Measurements from ENCODE around the gene GUSB.

GUSB gene

DNA sequence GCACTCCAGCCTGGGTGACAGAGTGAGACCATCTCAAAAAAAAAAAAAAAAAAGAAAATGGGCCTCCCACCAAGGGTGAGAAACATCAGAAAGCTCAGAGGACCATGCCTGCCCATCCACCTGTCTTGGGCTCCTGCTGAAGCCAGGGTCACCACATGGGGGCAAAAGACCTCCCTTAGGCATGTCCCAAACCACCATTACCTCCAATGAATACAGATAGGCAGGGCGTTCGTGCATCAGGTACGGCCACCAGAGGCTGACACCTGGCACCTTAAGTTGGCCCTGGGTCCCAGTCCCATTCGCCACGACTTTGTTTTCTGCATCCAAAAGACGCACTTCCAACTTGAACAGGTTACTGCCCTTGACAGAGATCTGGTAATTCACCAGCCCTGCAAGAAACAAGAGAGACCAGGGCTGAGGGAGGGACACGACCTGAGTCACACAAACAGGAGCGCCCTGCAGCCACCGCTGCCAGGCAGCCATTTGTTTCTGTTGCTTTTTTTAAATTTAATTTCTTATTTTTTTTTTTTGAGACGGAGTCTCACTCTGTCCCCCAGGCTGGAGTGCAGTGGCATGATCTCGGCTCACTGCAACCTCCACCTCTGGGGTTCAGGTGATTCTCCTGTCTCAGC, 6.1 kb downstream of the GUSB start:
- Histone ChIP-seq H3K36me3 (ENCODE audit: control insufficient read depth, low read length) (peaks cover 84% of the 10 kb centered on the region), H3F3A (ENCODE audit: control insufficient read depth, insufficient read depth) (no peaks in the 10 kb centered on the region)

DNA sequence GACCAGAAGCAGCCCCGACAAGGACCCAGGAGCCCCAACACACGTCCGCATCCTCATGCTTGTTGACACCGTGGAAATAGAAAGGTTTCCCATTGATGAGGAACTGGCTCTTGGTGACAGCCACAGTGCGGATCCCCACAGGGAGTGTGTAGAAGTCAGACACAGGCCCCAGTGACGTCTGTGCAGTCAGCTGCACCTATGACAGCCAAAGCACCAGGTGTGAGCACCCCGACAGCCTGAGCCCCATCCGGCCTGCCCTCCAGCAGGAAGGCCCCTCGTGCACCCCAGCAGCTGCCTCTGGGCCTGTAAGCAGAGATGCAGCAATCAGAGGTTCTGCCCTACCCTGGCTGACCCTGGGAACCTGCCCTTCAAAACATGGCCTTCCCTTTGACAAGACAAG, 7.1 kb downstream of the GUSB start:
- H4K20me1 ChIP-seq (ENCODE audit: control insufficient read depth, insufficient read depth, low read depth, low read length), result peaks cover 8% of the 10 kb centered on the region
- peaks cover 86% of the 10 kb centered on the region for H3K36me3 ChIP-seq (ENCODE audit: control insufficient read depth, low read length)
- H3F3A ChIP-seq (ENCODE audit: control insufficient read depth, insufficient read depth), result no peaks in the 10 kb centered on the region
- no peak overlapping the region for H3K27ac ChIP-seq (ENCODE audit: low read depth, low read length)
- H3K4me3 ChIP-seq (ENCODE audit: low read length), result no peak overlapping the region
- no peaks in the 10 kb centered on the region for H3K9me3 ChIP-seq (ENCODE audit: control insufficient read depth, insufficient read depth, low read length)
- peaks cover 21% of the 10 kb centered on the region for H3K79me2 ChIP-seq (ENCODE audit: control insufficient read depth, low read length)
- H3K4me1 ChIP-seq (ENCODE audit: control insufficient read depth, low read length), result no peaks in the 10 kb centered on the region
- TF ChIP-seq, protein P1, sequence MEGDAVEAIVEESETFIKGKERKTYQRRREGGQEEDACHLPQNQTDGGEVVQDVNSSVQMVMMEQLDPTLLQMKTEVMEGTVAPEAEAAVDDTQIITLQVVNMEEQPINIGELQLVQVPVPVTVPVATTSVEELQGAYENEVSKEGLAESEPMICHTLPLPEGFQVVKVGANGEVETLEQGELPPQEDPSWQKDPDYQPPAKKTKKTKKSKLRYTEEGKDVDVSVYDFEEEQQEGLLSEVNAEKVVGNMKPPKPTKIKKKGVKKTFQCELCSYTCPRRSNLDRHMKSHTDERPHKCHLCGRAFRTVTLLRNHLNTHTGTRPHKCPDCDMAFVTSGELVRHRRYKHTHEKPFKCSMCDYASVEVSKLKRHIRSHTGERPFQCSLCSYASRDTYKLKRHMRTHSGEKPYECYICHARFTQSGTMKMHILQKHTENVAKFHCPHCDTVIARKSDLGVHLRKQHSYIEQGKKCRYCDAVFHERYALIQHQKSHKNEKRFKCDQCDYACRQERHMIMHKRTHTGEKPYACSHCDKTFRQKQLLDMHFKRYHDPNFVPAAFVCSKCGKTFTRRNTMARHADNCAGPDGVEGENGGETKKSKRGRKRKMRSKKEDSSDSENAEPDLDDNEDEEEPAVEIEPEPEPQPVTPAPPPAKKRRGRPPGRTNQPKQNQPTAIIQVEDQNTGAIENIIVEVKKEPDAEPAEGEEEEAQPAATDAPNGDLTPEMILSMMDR (IDR thresholded peaks at IDR 0.05; ENCODE audit: low read depth, low read length, poor library complexity, severe bottlenecking), result no peak
- TF ChIP-seq EZH2phosphoT487 (IDR thresholded peaks at IDR 0.05; ENCODE audit: borderline replicate concordance, low read length), result no peak
- no peak overlapping the region for H3K4me2 ChIP-seq (ENCODE audit: low read length)
- no peaks in the 10 kb centered on the region for H3K9me2 ChIP-seq (replicated peaks; ENCODE audit: control insufficient read depth, low read length)
- H3K27me3 ChIP-seq (ENCODE audit: control insufficient read depth, low read length), result no peaks in the 10 kb centered on the region

More for the DNA sequence above, 6.1 kb downstream of the GUSB start:
- no peak overlapping the region for H3K4me2 ChIP-seq (ENCODE audit: low read length)
- no peaks in the 10 kb centered on the region for H3K27me3 ChIP-seq (ENCODE audit: control insufficient read depth, low read length)
- no peaks in the 10 kb centered on the region for H3K9me2 ChIP-seq (replicated peaks; ENCODE audit: control insufficient read depth, low read length)
- H3K9me3 ChIP-seq (ENCODE audit: control insufficient read depth, insufficient read depth, low read length), result no peaks in the 10 kb centered on the region
- peaks cover 13% of the 10 kb centered on the region for H4K20me1 ChIP-seq (ENCODE audit: control insufficient read depth, insufficient read depth, low read depth, low read length)
- no peak overlapping the region for H3K27ac ChIP-seq (ENCODE audit: low read depth, low read length)
- H3K79me2 ChIP-seq (ENCODE audit: control insufficient read depth, low read length), result peaks cover 32% of the 10 kb centered on the region
- no peak overlapping the region for H3K4me3 ChIP-seq (ENCODE audit: low read length)
- peaks cover 8% of the 10 kb centered on the region for H3K4me1 ChIP-seq (ENCODE audit: control insufficient read depth, low read length)
- TF ChIP-seq EZH2phosphoT487 (IDR thresholded peaks at IDR 0.05; ENCODE audit: borderline replicate concordance, low read length), result no peak
- TF ChIP-seq, protein P1 (IDR thresholded peaks at IDR 0.05; ENCODE audit: low read depth, low read length, poor library complexity, severe bottlenecking), result peak; percentile 26

DNA sequence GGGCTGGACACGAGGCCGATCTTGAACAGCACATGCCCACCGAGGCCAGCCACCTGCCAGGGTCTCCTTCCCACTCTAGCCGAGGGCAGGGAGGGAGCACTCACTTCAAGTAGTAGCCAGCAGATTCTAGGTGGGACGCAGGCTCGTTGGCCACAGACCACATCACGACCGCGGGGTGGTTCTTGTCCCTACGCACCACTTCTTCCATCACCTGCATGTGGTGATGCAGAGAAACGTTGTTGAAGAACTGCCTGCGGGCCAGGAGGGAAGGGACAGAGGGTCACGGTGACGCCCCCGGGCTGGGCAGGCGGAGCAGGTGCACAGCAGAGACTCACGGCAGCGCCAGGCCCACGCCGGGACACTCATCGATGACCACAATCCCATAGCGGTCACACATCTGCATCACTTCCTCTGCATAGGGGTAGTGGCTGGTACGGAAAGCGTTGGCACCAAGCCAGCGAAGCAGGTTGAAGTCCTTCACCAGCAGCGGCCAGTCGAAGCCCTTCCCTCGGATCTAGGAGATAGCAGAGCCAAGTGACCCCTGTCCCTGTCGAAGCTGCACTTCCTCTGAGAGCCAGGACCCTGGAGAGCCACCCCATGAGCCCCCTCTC, 7.7 kb downstream of the GUSB start:
- TF ChIP-seq, protein P1 (IDR thresholded peaks at IDR 0.05; ENCODE audit: low read depth, low read length, poor library complexity, severe bottlenecking), result no peak
- TF ChIP-seq EZH2phosphoT487 (IDR thresholded peaks at IDR 0.05; ENCODE audit: borderline replicate concordance, low read length), result no peak
- no peaks in the 10 kb centered on the region for H3F3A ChIP-seq (ENCODE audit: control insufficient read depth, insufficient read depth)
- no peak overlapping the region for H3K4me3 ChIP-seq (ENCODE audit: low read length)
- H3K4me1 ChIP-seq (ENCODE audit: control insufficient read depth, low read length), result no peaks in the 10 kb centered on the region
- H3K36me3 ChIP-seq (ENCODE audit: control insufficient read depth, low read length), result peaks cover 86% of the 10 kb centered on the region
- H3K27me3 ChIP-seq (ENCODE audit: control insufficient read depth, low read length), result no peaks in the 10 kb centered on the region
- no peaks in the 10 kb centered on the region for H3K9me2 ChIP-seq (replicated peaks; ENCODE audit: control insufficient read depth, low read length)
- no peak overlapping the region for H3K27ac ChIP-seq (ENCODE audit: low read depth, low read length)
- no peak overlapping the region for H3K4me2 ChIP-seq (ENCODE audit: low read length)
- H4K20me1 ChIP-seq (ENCODE audit: control insufficient read depth, insufficient read depth, low read depth, low read length), result peaks cover 3% of the 10 kb centered on the region; the same call in 1 of the 2 replicates
- no peaks in the 10 kb centered on the region for H3K9me3 ChIP-seq (ENCODE audit: control insufficient read depth, insufficient read depth, low read length)
- H3K79me2 ChIP-seq (ENCODE audit: control insufficient read depth, low read length), result peaks cover 15% of the 10 kb centered on the region
